Activated CD8-positive, alpha-beta T cell treated with anti-CD3 and anti-CD28 coated beads for 36 hours (primary cell): Measurements from ENCODE around the gene LAMA1. TPM values are rescaled to one million over a fixed set of nuclear protein-coding genes. Genes with fewer than 3 reads are reported as not detected.

ENCODE experiments used
- ATAC-seq: fragments of 200-7000 bp; cut with Tn5 transposase; one replicate; pipeline ENCODE4 v1.10.0; 2021; ENCODE audit warnings: mild to moderate bottlenecking, moderate library complexity
- CTCF ChIA-PET: fragments of 350-600 bp; sonication (Branson Sonifier 250); formaldehyde crosslinking; loops from one replicate; lab custom pipeline; 2021; ENCODE audit warnings: antibody characterized with exemption; lab: Charles Lee
- POLR2A ChIA-PET: fragments of 350-600 bp; sonication (Branson Sonifier 250); formaldehyde crosslinking; loops from one replicate; lab custom pipeline; 2021; ENCODE audit warnings: antibody characterized with exemption; lab: Charles Lee
- DNase-seq: peaks from one replicate; pipeline ENCODE4 v3.0.0-alpha.2; 2020
- H3K27ac Mint-ChIP-seq: one replicate; pipeline ENCODE4 v1.8.0; 2021; ENCODE audit warnings: mild to moderate bottlenecking, mixed read lengths
- H3K27me3 Mint-ChIP-seq: one replicate; pipeline ENCODE4 v1.8.0; 2021; ENCODE audit warnings: mixed read lengths
- H3K36me3 Mint-ChIP-seq: one replicate; pipeline ENCODE4 v1.8.0; 2021; ENCODE audit warnings: low read depth, mixed read lengths
- H3K4me1 Mint-ChIP-seq: one replicate; pipeline ENCODE4 v1.8.0; 2021; ENCODE audit warnings: low read depth, mixed read lengths
- H3K4me3 Mint-ChIP-seq: one replicate; pipeline ENCODE4 v1.8.0; 2021; ENCODE audit warnings: mild to moderate bottlenecking, moderate library complexity, mixed read lengths
- H3K9me3 Mint-ChIP-seq: one replicate; pipeline ENCODE4 v1.8.0; 2021; ENCODE audit warnings: mixed read lengths
- intact Hi-C: fragments of 100-400 bp; cut with micrococcal nuclease; formaldehyde crosslinking; loops from one replicate; pipeline ENCODE4 v1.10.0; 2022
- total RNA-seq, 2 experiments: library from RNA; stranded (reverse); gene quantifications; one replicate each; pipeline ENCODE4 v1.2.3, GENCODE V29; 2021
- TF ChIP-seq, protein P1 (sequence below): fragments of 200-600 bp; IDR thresholded peaks from one replicate; pipeline ENCODE4 v1.8.0; 2022; ENCODE audit warnings: antibody characterized with exemption, mild to moderate bottlenecking

LAMA1 gene
- total RNA-seq, 2 experiments from 2014 or later = not detected

DNA sequence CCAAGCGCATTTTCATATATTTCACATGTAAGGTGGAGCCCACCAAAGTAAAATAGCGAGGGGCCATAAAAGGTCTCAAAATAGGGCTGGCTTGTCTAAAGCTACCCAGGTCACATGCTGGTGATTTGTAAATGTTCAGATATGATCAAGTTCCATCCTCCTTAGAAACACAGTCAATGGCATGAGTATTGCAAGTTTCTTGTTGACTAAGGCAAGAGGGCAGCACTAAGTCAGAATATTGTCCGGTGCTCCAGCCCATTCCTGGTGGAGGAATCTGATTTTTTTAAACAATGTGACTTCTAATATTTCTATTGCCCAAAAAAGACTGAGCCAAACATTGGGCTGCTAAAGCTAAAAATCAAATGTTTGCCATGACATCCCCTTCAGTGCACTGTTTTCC lies 85.1 kb downstream of the LAMA1 start:
- ATAC-seq (no peak), DNase-seq (no peak)
- no peaks in the 10 kb centered on the region for H3K9me3 Mint-ChIP-seq
- H3K4me3 Mint-ChIP-seq = no peak overlapping the region
- POLR2A ChIA-PET = no interaction called here
- CTCF ChIA-PET = no interaction called here
- H3K4me1 Mint-ChIP-seq = no peaks in the 10 kb centered on the region
- TF ChIP-seq, protein P1, sequence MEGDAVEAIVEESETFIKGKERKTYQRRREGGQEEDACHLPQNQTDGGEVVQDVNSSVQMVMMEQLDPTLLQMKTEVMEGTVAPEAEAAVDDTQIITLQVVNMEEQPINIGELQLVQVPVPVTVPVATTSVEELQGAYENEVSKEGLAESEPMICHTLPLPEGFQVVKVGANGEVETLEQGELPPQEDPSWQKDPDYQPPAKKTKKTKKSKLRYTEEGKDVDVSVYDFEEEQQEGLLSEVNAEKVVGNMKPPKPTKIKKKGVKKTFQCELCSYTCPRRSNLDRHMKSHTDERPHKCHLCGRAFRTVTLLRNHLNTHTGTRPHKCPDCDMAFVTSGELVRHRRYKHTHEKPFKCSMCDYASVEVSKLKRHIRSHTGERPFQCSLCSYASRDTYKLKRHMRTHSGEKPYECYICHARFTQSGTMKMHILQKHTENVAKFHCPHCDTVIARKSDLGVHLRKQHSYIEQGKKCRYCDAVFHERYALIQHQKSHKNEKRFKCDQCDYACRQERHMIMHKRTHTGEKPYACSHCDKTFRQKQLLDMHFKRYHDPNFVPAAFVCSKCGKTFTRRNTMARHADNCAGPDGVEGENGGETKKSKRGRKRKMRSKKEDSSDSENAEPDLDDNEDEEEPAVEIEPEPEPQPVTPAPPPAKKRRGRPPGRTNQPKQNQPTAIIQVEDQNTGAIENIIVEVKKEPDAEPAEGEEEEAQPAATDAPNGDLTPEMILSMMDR = no peak
- H3K27ac Mint-ChIP-seq = no peak overlapping the region
- no peaks in the 10 kb centered on the region for H3K36me3 Mint-ChIP-seq
- intact Hi-C loops = no loop called here
- no peaks in the 10 kb centered on the region for H3K27me3 Mint-ChIP-seq

DNA sequence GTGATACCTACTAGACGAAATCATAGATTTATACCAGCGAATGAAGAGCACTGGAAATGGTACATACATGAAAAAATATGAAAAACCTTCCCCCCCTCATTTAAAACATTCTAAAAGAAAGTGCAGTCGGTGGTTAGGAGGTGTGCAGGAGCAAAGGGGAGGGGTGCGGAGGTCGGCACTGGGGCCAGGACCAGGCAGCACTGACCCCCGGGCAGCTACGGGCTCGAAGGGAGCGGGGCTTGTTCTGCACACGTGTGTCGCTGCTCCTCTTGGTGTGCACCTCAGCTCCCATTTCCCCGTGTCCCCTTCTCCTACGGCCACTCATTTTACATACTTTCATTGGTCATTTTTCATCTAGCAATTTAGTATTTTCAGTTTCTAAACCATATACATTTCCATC lies 89.0 kb downstream of the LAMA1 start:
- TF ChIP-seq, protein P1 = no peak
- ATAC-seq (no peak), DNase-seq (no peak)
- Mint-ChIP-seq H3K4me1 (no peaks in the 10 kb centered on the region), H3K27ac (no peak overlapping the region), H3K27me3 (no peaks in the 10 kb centered on the region), H3K4me3 (no peak overlapping the region), H3K36me3 (no peaks in the 10 kb centered on the region), H3K9me3 (no peaks in the 10 kb centered on the region)
- ChIA-PET CTCF (no interaction called here), POLR2A (no interaction called here)
- intact Hi-C loops = loop anchor here (10.0 kb wide), 1 partner anchor 54 kb away; no protein-coding TSS in a partner anchor

DNA sequence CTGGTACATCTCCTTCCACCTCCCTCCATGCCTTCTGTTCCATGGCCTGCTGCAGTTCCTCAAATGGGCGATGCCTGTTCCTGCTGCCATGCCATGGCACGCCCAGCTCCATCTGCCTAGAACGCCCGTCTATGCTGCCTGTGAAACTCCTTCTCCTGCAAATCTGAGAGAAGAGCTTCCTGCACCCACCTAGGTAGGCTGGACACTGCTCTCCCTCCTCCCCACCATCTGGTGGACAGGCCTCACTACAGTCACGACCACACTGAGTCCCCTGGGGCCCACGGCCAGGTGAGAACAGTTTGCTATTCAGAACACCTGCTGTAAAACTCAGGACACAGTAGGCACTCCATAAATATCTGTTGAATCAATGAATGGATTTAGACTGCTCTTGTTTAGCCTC lies 92.4 kb downstream of the LAMA1 start:
- intact Hi-C loops = loop anchor here (10.0 kb wide), 1 partner anchor 50 kb away; no protein-coding TSS in a partner anchor

DNA sequence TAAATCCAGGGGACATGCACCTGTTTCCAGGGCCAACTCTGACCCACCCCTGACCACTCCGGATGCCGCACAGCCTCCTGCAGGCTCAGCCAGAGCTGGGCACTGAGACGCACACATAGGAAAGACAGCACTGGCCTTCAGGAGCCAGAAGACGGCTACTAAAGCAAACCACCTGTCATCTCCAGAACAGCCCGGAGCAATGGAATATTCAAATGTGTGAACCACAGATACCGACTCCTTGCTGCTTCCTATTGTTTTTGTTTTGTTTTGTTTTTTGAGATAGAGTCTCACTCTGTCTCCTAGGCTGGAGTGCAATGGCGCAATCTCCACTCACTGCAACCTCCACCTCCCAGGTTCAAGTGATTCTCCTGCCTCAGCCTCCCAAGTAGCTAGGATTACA lies 94.0 kb downstream of the LAMA1 start:
- Mint-ChIP-seq H3K9me3 (no peaks in the 10 kb centered on the region), H3K36me3 (no peaks in the 10 kb centered on the region), H3K27me3 (no peaks in the 10 kb centered on the region), H3K4me3 (no peak overlapping the region), H3K4me1 (no peaks in the 10 kb centered on the region), H3K27ac (no peak overlapping the region)
- intact Hi-C loops = loop anchor here (10.0 kb wide), 1 partner anchor 49 kb away; no protein-coding TSS in a partner anchor
- TF ChIP-seq, protein P1 = no peak
- ChIA-PET POLR2A (no interaction called here), CTCF (no interaction called here)
- DNase-seq (no peak), ATAC-seq (no peak)

More for the DNA sequence above, 92.4 kb downstream of the LAMA1 start:
- Mint-ChIP-seq H3K36me3 (no peaks in the 10 kb centered on the region), H3K9me3 (no peaks in the 10 kb centered on the region), H3K4me1 (no peaks in the 10 kb centered on the region), H3K27me3 (no peaks in the 10 kb centered on the region), H3K27ac (no peak overlapping the region), H3K4me3 (no peak overlapping the region)
- no peak for DNase-seq
- ATAC-seq = no peak
- TF ChIP-seq, protein P1 = no peak
- ChIA-PET POLR2A (no interaction called here), CTCF (no interaction called here)

DNA sequence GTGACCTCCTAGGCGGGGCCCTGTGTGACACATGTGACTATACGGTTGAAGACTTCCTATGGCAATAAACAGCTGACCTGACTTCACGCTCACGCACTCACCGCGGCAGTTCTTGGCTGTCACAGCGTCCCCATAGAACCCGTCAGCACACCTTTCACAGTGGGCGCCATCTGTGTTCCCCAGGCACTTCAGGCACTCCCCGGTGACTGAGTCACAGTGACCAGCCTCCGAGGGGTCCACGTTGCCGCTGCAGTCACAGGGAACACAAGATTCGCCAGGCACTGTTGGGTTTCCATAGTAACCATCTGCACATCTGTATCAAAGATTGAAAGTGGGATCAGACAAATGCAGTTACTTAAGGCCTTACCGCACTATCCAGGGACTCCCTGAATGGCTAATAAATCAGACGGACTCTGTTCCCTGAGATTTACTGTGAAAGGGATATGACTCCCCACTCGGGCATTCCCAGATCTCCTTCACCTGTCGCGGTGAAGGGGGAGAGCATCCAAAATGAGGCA lies 94.5 kb downstream of the LAMA1 start:
- ATAC-seq (no peak), DNase-seq (no peak)
- ChIA-PET POLR2A (no interaction called here), CTCF (no interaction called here)
- intact Hi-C loops = loop anchor here (10.0 kb wide), 1 partner anchor 48 kb away; no protein-coding TSS in a partner anchor
- Mint-ChIP-seq H3K27me3 (no peaks in the 10 kb centered on the region), H3K9me3 (no peaks in the 10 kb centered on the region), H3K27ac (no peak overlapping the region), H3K4me3 (no peak overlapping the region), H3K36me3 (no peaks in the 10 kb centered on the region), H3K4me1 (no peaks in the 10 kb centered on the region)
- TF ChIP-seq, protein P1 = no peak
